Natural killer cell treated with Interleukin-12 subunit alpha and Interleukin-12 subunit beta and Interleukin-15 and Interleukin-18, amount 100 ng/mL, for 72 hours (primary cell): Measurements from ENCODE around the gene MEIS3. TPM values are rescaled to one million over a fixed set of nuclear protein-coding genes. Genes with fewer than 3 reads are reported as not detected.

ENCODE experiments used
- ATAC-seq, 2 donors: fragments of 150-1000 bp; cut with Tn5 transposase in 1 of 2; sonication (Bioruptor Pico), chemical (Tn5 transposase) in 1 of 2; 2 replicates each; pipeline ENCODE4 v1.10.0; 2021
- DNase-seq: peaks from one replicate; pipeline ENCODE4 v3.0.0; 2022; ENCODE audit warnings: low spot score
- H3K27ac Mint-ChIP-seq, 2 donors: 1 replicate in 1 of 2; 2 replicates in 1 of 2; pipeline ENCODE4 v1.8.0; 2022; ENCODE audit warnings: mixed read lengths in 2 of 2, mild to moderate bottlenecking in 1 of 2, moderate library complexity in 1 of 2
- H3K27me3 Mint-ChIP-seq, 2 donors: 1 replicate in 1 of 2; 2 replicates in 1 of 2; pipeline ENCODE4 v1.8.0; 2022; ENCODE audit warnings: mixed read lengths in 2 of 2
- H3K36me3 Mint-ChIP-seq: one replicate; pipeline ENCODE4 v1.8.0; 2022; ENCODE audit warnings: mixed read lengths
- H3K4me1 Mint-ChIP-seq, 2 donors: 1 replicate in 1 of 2; 2 replicates in 1 of 2; pipeline ENCODE4 v1.8.0; 2022; ENCODE audit warnings: low read depth in 2 of 2, mixed read lengths in 2 of 2, mild to moderate bottlenecking in 1 of 2
- H3K4me3 Mint-ChIP-seq: one replicate; pipeline ENCODE4 v1.8.0; 2022; ENCODE audit warnings: mixed read lengths
- H3K9me3 Mint-ChIP-seq: 2 replicates; pipeline ENCODE4 v1.8.0; 2022; ENCODE audit warnings: mixed read lengths
- total RNA-seq, 2 donors: library from RNA; stranded (reverse); gene quantifications; one replicate each; pipeline ENCODE4 v1.2.3, GENCODE V29; 2022

The MEIS3 gene
- total RNA-seq: not detected

DNA sequence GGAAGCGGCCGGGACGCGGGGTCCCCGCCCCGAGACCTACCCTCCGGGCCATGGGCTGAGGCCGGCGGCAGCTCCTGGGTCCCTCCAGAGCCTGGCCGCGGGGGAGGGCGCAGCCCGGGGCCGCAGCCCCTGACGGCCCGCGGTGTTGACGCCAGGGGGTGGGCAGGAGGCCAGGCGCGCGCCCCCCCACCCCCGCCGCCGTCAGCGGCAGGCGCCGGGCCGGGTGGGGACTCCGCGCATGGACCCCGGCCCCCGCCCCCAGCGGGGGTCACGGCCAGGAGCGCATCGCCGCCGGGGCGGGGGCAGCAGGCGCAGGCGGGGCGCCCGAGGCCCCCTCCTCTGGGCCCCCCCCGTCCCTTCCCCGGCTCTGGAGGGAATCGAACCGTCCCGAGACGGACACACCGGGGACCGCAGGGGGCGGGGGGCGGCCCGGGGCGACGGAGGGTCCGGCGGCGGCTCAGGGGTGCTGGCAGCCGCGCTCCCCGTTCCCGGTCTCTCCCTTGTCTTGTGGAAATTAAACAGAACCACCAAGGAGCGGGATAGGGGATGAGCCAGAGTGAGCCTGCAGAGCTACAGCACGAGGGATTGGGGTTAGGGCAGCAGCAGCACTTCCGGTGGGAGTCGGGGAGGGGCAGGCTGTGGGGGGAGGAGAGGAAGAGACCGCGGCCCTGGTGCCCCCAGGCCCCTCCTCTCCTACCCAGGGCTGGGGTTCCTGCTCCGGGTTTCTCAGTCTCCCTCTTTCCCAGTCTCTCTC lies at the start of gene MEIS3:
Gene MEIS3, minus strand, starts transcription at position 498 of the 754 bp plus-strand sequence. Its CDS starts 446 bp downstream, at position 52.
- DNase-seq: no peak

DNA sequence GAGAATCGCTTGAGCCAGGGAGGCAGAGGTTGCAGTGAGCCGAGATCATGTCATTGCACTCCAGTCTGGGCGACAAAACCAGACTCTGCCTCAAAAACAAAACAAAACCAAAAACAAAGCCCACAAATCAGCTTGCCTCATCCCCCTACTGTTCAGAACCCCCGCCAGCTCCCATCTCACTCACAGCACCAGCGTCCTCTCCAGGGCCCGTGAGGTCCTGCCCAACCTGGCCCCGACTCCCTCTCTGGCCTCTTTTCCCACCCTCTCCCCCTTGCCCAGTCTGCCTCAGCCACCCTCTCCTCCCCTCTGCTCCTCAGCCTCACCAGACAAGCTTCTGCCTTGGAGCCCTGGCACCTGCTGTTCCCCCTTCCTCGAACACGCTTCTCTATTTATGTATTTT lies 48.6 kb upstream of the MEIS3 start:
- peaks cover 5 to 11% of the 10 kb centered on the region in 2 donors for H3K4me1 Mint-ChIP-seq
- no peak overlapping the region for H3K4me3 Mint-ChIP-seq
- DNase-seq: no peak
- no peaks in the 10 kb centered on the region for H3K36me3 Mint-ChIP-seq
- ATAC-seq: no peak
- H3K27ac Mint-ChIP-seq: no peak overlapping the region
- H3K27me3 Mint-ChIP-seq: peaks cover 30 to 33% of the 10 kb centered on the region in 2 donors
- H3K9me3 Mint-ChIP-seq: no peaks in the 10 kb centered on the region

More for the DNA sequence above, at the start of gene MEIS3:
- peak within 1 kb of the TSS; percentile 58 for H3K4me3 Mint-ChIP-seq
- H3K9me3 Mint-ChIP-seq: no peaks in the 10 kb centered on the region
- peaks cover 64 to 82% of the 10 kb centered on the region in 2 donors for H3K27me3 Mint-ChIP-seq
- ATAC-seq: no peak
- H3K4me1 Mint-ChIP-seq: peaks cover 20 to 29% of the 10 kb centered on the region in 2 donors
- H3K27ac Mint-ChIP-seq: no peak within 1 kb of the TSS
- peaks cover 19% of the 10 kb centered on the region for H3K36me3 Mint-ChIP-seq

- peaks cover 24 to 26% of the 10 kb centered on the region in 2 donors for H3K27me3 Mint-ChIP-seq
- DNase-seq: no peak
Observed at GRCh38 chr19:47465957-47466356, 46.6 kb upstream of the MEIS3 start.

DNA sequence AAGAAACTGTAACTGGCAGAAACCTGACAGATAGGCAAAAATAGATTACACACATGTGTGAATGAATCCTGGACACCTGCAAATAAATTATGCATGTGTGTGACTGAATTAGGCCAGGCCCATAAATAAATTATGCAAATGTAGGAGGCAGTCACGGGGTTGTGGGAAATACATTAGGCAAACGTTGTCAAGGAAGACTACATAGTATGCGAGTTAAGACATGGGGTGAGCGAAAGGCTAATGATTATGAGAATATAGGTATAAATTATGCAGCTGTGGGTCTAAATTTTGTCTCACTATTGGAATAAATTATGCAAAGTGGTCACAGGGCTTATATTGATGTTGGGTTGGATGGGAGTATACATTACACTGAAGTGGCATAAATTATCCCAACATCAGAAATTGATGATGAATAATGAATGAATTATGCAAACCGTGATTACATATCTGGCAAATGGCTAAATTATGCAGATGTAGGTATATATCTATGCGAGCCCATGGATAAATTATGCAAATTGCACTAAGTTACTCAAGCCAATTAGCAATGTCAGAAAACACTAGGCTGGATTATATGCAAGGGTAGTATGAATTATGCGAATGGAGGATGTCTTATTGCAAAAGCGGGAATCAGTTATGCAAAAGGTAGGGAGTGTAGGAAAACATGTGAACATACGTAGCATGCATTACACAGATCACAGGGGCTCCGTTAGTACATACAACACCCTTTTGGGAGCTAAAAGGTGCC lies 45.5 kb upstream of the MEIS3 start:
- H3K4me1 Mint-ChIP-seq: no peaks in the 10 kb centered on the region
- DNase-seq (no peak), ATAC-seq (no peak)
- no peak overlapping the region for H3K27ac Mint-ChIP-seq
- H3K27me3 Mint-ChIP-seq: peaks cover 16 to 17% of the 10 kb centered on the region in 2 donors
- no peaks in the 10 kb centered on the region for H3K36me3 Mint-ChIP-seq
- H3K9me3 Mint-ChIP-seq: no peaks in the 10 kb centered on the region
- H3K4me3 Mint-ChIP-seq: no peak overlapping the region

More at GRCh38 chr19:47465957-47466356, 46.6 kb upstream of the MEIS3 start:
- Mint-ChIP-seq H3K36me3 (no peaks in the 10 kb centered on the region), H3K27ac (no peak overlapping the region), H3K4me1 (peaks cover under 1 to 5% of the 10 kb centered on the region in 2 donors), H3K4me3 (no peak overlapping the region), H3K9me3 (no peaks in the 10 kb centered on the region)
- ATAC-seq: no peak

DNA sequence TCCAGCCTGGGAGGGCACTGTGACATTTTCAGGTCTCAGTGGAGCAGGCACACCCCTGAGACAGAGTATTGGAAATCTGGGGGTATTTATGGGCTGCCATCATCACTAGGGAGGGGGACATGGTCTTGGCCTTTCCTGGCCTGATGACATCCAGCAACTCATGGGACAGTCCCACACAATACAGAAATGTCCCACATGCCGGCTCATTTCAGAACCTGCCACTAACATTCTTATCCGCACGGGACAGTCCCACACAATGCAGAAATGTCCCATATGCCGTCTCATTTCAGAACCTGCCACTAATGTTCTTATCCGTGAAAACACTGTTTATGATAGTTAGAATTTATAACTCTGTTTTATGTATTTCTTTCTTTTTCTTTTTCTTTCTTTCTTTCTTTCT lies 42.5 kb upstream of the MEIS3 start:
- no peak for ATAC-seq
- no peaks in the 10 kb centered on the region for H3K36me3 Mint-ChIP-seq
- H3K9me3 Mint-ChIP-seq: no peaks in the 10 kb centered on the region
- DNase-seq: no peak
- H3K27me3 Mint-ChIP-seq: peaks cover 6 to 7% of the 10 kb centered on the region in 2 donors
- no peaks in the 10 kb centered on the region for H3K4me1 Mint-ChIP-seq
- no peak overlapping the region for H3K4me3 Mint-ChIP-seq
- H3K27ac Mint-ChIP-seq: no peak overlapping the region

GRCh38 chr19:47459477-47459876 lies 40.1 kb upstream of the MEIS3 start:
- Mint-ChIP-seq H3K4me3 (no peak overlapping the region), H3K27me3 (peaks cover 23 to 24% of the 10 kb centered on the region in 2 donors), H3K4me1 (no peaks in the 10 kb centered on the region), H3K9me3 (no peaks in the 10 kb centered on the region), H3K36me3 (peaks cover 14% of the 10 kb centered on the region), H3K27ac (no peak overlapping the region)
- ATAC-seq (no peak), DNase-seq (no peak)

GRCh38 chr19:47458672-47459071 lies 39.3 kb upstream of the MEIS3 start:
- no peak for DNase-seq
- ATAC-seq: peak in 1 of 2 donors; percentile 27
- Mint-ChIP-seq H3K9me3 (no peaks in the 10 kb centered on the region), H3K27me3 (peaks cover 21 to 28% of the 10 kb centered on the region in 2 donors), H3K4me3 (no peak overlapping the region), H3K4me1 (no peaks in the 10 kb centered on the region), H3K36me3 (peaks cover 14% of the 10 kb centered on the region), H3K27ac (no peak overlapping the region)

GRCh38 chr19:47456721-47457474 lies 37.6 kb upstream of the MEIS3 start:
- no peak for ATAC-seq
- Mint-ChIP-seq H3K4me3 (no peak overlapping the region), H3K9me3 (no peaks in the 10 kb centered on the region), H3K27ac (no peak overlapping the region), H3K36me3 (peaks cover 14% of the 10 kb centered on the region), H3K27me3 (peaks cover 23 to 29% of the 10 kb centered on the region in 2 donors), H3K4me1 (no peaks in the 10 kb centered on the region)
- no peak for DNase-seq

GRCh38 chr19:47450478-47450877 lies 31.2 kb upstream of the MEIS3 start:
- H3K27me3 Mint-ChIP-seq: peaks cover 48 to 52% of the 10 kb centered on the region in 2 donors
- H3K4me1 Mint-ChIP-seq: peaks cover 14 to 15% of the 10 kb centered on the region in 2 donors
- H3K4me3 Mint-ChIP-seq: no peak overlapping the region
- DNase-seq (no peak), ATAC-seq (no peak)
- H3K36me3 Mint-ChIP-seq: peaks cover 8% of the 10 kb centered on the region
- no peak overlapping the region for H3K27ac Mint-ChIP-seq
- no peaks in the 10 kb centered on the region for H3K9me3 Mint-ChIP-seq

DNA sequence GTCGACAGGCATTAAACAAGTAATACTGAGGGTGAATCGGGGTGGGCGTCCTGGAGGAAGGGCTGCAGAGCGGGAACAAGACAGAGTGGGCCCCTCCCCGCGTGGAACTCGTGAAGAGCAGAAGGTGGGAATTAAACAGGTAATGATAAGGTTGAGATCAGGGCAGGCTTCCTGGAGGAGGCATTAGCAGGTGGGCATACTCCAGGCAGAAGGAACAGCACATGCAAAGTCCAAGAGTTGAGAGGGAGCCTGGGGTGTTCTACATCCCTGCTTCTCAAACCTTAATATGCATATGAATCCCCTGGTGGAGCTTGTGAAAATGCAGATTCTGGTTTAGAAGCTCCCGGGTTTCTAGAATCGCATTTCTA lies 29.0 kb upstream of the MEIS3 start:
- Mint-ChIP-seq H3K36me3 (no peaks in the 10 kb centered on the region), H3K27ac (no peak overlapping the region), H3K4me1 (peaks cover 31 to 36% of the 10 kb centered on the region in 2 donors), H3K4me3 (no peak overlapping the region), H3K9me3 (no peaks in the 10 kb centered on the region), H3K27me3 (peaks cover 48 to 61% of the 10 kb centered on the region in 2 donors)
- DNase-seq (no peak), ATAC-seq (no peak)

- Mint-ChIP-seq H3K9me3 (no peaks in the 10 kb centered on the region), H3K27ac (no peak overlapping the region), H3K4me3 (peak overlapping the region; percentile 52), H3K4me1 (peaks cover 35 to 42% of the 10 kb centered on the region in 2 donors), H3K27me3 (peaks cover 54 to 67% of the 10 kb centered on the region in 2 donors), H3K36me3 (no peaks in the 10 kb centered on the region)
- DNase-seq: no peak
- ATAC-seq: peak; percentile 74 to 85
Observed at GRCh38 chr19:47447470-47448359, 28.4 kb upstream of the MEIS3 start.

DNA sequence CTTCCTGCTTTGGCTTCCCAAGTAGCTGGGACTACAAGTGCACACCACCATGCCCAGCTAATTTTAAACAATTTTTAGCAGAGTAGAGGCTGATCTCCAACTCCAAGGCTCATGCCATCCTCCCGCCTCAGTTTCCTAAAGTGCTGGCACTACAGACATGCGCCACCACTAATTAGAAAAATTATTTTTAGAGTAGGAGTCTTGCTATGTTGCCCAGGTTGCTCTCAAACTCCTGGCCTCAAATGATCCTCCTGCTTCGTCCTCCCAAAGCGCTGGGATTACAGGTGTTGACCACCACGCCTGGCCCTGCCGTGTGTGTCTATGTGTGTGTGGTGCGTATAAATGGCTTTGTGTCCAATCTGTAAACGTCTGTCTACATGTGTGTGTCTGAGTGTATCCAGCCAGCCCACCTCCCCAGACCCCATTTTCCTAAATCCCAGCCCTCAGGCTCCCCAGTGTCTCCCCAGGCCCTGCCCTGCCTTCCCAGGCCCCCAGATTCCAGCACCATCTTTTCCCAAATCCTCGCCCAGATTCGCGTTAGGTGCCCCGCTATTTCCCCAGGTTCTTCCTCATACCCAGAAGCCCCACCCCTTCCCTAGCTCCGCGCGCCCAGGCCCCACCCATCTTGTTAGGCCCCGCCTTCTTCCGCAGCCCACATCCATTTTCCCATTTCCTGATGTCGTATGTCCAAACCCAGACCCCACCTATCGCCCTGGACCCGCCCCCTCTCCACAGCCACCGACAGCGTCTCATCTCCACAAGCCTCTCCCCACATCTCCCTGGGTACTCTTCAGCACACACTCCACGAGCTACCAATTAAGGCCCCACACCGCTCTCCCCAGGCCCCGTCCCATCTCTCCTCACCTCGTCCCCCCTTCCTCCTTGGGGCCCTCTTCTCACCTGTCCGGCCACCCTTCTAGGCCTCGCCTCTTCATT lies 27.5 kb upstream of the MEIS3 start:
- no peak for ATAC-seq
- Mint-ChIP-seq H3K27ac (peak overlapping the region in 1 of 2 donors; percentile 53), H3K4me1 (peaks cover 35 to 42% of the 10 kb centered on the region in 2 donors), H3K27me3 (peaks cover 58 to 72% of the 10 kb centered on the region in 2 donors), H3K36me3 (no peaks in the 10 kb centered on the region), H3K9me3 (no peaks in the 10 kb centered on the region), H3K4me3 (peak overlapping the region; percentile 52)
- DNase-seq: no peak
